Measurements from ENCODE around the gene NUP85.
"Not testable (repeated sequence)": the region's sequence is repeated elsewhere in the genome, so short reads cannot be mapped to it uniquely, and the experiment has no call there.

The NUP85 gene

GRCh38 chr17:75207050-75207407, 1.6 kb downstream of the NUP85 start:
- not testable (repeated sequence) for DNase-seq

GRCh38 chr17:75207760-75208159, 2.3 kb downstream of the NUP85 start:
- no peak for DNase-seq

GRCh38 chr17:75208161-75208560, 2.7 kb downstream of the NUP85 start:
- DNase-seq: no peak

GRCh38 chr17:75209061-75209460, 3.6 kb downstream of the NUP85 start:
- DNase-seq: no peak

GRCh38 chr17:75218131-75218530, 12.7 kb downstream of the NUP85 start:
- no peak for DNase-seq

GRCh38 chr17:75219815-75220214, 14.3 kb downstream of the NUP85 start:
- DNase-seq: no peak

- no peak for DNase-seq
These were observed 19.5 kb downstream of the NUP85 start for GRCh38 chr17:75225016-75225415.

- no peak for DNase-seq
These were observed 22.2 kb downstream of the NUP85 start for GRCh38 chr17:75227729-75228128.

- no peak for DNase-seq
These were observed 22.8 kb downstream of the NUP85 start for GRCh38 chr17:75228305-75228704.

- DNase-seq: no peak
These were observed 23.4 kb downstream of the NUP85 start for GRCh38 chr17:75228847-75229246.

GRCh38 chr17:75231071-75231470, 25.6 kb downstream of the NUP85 start:
- DNase-seq: no peak

- no peak for DNase-seq
These were observed 26.4 kb downstream of the NUP85 start for GRCh38 chr17:75231741-75232464.

- DNase-seq: no peak
These were observed 27.3 kb downstream of the NUP85 start for GRCh38 chr17:75232786-75233185.

GRCh38 chr17:75237100-75238014, 31.9 kb downstream of the NUP85 start:
- DNase-seq: no peak

- DNase-seq: no peak
These were observed 32.6 kb downstream of the NUP85 start for GRCh38 chr17:75238020-75238580.

- DNase-seq: peak; percentile 31
These were observed 33.3 kb downstream of the NUP85 start for GRCh38 chr17:75238684-75239191.

- no peak for DNase-seq
These were observed 33.7 kb downstream of the NUP85 start for GRCh38 chr17:75239214-75239613.

- no peak for DNase-seq
These were observed 34.4 kb downstream of the NUP85 start for GRCh38 chr17:75239778-75240393.

GRCh38 chr17:75240394-75241142, 35.1 kb downstream of the NUP85 start:
- DNase-seq: no peak

- DNase-seq: no peak
These were observed 35.6 kb downstream of the NUP85 start for GRCh38 chr17:75241143-75241430.

- no peak for DNase-seq
These were observed 36.0 kb downstream of the NUP85 start for GRCh38 chr17:75241502-75241901.

- no peak for DNase-seq
These were observed 36.5 kb downstream of the NUP85 start for GRCh38 chr17:75241996-75242460.
